NB4 (cell line): Measurements from ENCODE around the gene MCRS1.

Source experiments
- DNase-seq: peaks from one replicate; pipeline ENCODE4 v3.0.0; 2010; ENCODE audit warnings: low read depth
- H3K4me3 ChIP-seq: one replicate; pipeline ENCODE4 v1.5.1; 2011; ENCODE audit warnings: mild to moderate bottlenecking, low read depth, low read length, moderate library complexity
- CTCF ChIP-seq: IDR thresholded peaks from one replicate; pipeline ENCODE4 v1.5.1; 2012; ENCODE audit warnings: low read depth, low read length
- MAX ChIP-seq: IDR thresholded peaks from 2 replicates; pipeline ENCODE4 v1.6.1; 2011; ENCODE audit warnings: low read depth, low read length
- MYC ChIP-seq: IDR thresholded peaks from 2 replicates; pipeline ENCODE4 v1.6.1; 2011; ENCODE audit warnings: low read depth, low read length
- POLR2A ChIP-seq: IDR thresholded peaks from 2 replicates; pipeline ENCODE4 v1.6.1; 2011; ENCODE audit warnings: mild to moderate bottlenecking; ENCODE audit not compliant: insufficient read length; ENCODE audit errors: extremely low read depth

MCRS1 gene

GRCh38 chr12:49558526-49558925 is 9.4 kb downstream of the MCRS1 start:
- H3K4me3 ChIP-seq = no peak overlapping the region
- TF ChIP-seq MAX (no peak), MYC (no peak), POLR2A (no peak), CTCF (no peak)
- no peak for DNase-seq

- DNase-seq = no peak
- TF ChIP-seq POLR2A (no peak), MYC (no peak), CTCF (no peak), MAX (no peak)
- H3K4me3 ChIP-seq = no peak overlapping the region
These were observed 10.1 kb downstream of the MCRS1 start for GRCh38 chr12:49557917-49558215.

- TF ChIP-seq MYC (no peak), POLR2A (no peak), CTCF (no peak), MAX (no peak)
- no peak for DNase-seq
- H3K4me3 ChIP-seq = no peak overlapping the region
These were observed 10.6 kb downstream of the MCRS1 start for GRCh38 chr12:49557187-49557916.

GRCh38 chr12:49556391-49557186 is 11.4 kb downstream of the MCRS1 start:
- H3K4me3 ChIP-seq = no peak overlapping the region
- no peak for DNase-seq
- TF ChIP-seq CTCF (no peak), POLR2A (no peak), MAX (no peak)

- no peak for DNase-seq
- H3K4me3 ChIP-seq = no peak overlapping the region
- no peak for TF ChIP-seq MAX
- no peak for TF ChIP-seq MYC
- TF ChIP-seq POLR2A = no peak
- no peak for TF ChIP-seq CTCF
These were observed 12.1 kb downstream of the MCRS1 start for GRCh38 chr12:49555631-49556390.
